Measurements from ENCODE around the gene SOX18. TPM values are rescaled to one million over a fixed set of nuclear protein-coding genes. Genes with fewer than 3 reads are reported as not detected.

Gene SOX18
- total and polyA plus RNA-seq, 2 of the 8 experiments (the other 6 are each of a cell fraction or from before 2014, with no cell fraction given): 0.09 TPM; not detected in 1

DNA sequence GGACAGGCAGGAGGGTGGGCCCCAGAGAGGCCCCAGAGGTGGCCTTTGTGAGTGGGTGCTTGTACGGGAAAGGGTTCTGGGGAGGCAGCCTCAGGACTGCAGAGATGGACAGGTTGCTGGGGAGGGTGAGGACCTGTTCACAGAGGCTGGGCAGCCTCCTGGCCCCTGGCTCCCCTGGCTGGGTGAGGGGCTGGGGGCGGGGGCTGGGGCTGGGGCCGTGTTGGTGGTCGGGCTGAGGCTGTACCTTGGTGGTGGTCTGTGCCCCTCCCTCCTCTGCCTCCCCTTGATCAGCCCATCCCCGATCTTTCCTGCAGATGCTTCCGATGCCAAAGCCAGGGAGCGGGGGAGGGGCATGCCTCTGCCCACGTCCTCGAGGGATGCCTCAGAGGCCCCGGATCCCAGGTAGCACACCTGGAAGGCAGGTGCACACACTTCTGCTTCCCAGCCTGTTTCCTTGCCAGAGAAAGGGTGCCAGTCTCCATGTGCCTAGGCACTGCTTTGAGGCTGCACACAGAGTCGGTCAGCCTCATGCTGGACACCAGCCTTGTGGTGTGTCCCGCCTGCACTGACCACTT is 18.4 kb upstream of the SOX18 start (continued):
- TF ChIP-seq, protein P1, sequence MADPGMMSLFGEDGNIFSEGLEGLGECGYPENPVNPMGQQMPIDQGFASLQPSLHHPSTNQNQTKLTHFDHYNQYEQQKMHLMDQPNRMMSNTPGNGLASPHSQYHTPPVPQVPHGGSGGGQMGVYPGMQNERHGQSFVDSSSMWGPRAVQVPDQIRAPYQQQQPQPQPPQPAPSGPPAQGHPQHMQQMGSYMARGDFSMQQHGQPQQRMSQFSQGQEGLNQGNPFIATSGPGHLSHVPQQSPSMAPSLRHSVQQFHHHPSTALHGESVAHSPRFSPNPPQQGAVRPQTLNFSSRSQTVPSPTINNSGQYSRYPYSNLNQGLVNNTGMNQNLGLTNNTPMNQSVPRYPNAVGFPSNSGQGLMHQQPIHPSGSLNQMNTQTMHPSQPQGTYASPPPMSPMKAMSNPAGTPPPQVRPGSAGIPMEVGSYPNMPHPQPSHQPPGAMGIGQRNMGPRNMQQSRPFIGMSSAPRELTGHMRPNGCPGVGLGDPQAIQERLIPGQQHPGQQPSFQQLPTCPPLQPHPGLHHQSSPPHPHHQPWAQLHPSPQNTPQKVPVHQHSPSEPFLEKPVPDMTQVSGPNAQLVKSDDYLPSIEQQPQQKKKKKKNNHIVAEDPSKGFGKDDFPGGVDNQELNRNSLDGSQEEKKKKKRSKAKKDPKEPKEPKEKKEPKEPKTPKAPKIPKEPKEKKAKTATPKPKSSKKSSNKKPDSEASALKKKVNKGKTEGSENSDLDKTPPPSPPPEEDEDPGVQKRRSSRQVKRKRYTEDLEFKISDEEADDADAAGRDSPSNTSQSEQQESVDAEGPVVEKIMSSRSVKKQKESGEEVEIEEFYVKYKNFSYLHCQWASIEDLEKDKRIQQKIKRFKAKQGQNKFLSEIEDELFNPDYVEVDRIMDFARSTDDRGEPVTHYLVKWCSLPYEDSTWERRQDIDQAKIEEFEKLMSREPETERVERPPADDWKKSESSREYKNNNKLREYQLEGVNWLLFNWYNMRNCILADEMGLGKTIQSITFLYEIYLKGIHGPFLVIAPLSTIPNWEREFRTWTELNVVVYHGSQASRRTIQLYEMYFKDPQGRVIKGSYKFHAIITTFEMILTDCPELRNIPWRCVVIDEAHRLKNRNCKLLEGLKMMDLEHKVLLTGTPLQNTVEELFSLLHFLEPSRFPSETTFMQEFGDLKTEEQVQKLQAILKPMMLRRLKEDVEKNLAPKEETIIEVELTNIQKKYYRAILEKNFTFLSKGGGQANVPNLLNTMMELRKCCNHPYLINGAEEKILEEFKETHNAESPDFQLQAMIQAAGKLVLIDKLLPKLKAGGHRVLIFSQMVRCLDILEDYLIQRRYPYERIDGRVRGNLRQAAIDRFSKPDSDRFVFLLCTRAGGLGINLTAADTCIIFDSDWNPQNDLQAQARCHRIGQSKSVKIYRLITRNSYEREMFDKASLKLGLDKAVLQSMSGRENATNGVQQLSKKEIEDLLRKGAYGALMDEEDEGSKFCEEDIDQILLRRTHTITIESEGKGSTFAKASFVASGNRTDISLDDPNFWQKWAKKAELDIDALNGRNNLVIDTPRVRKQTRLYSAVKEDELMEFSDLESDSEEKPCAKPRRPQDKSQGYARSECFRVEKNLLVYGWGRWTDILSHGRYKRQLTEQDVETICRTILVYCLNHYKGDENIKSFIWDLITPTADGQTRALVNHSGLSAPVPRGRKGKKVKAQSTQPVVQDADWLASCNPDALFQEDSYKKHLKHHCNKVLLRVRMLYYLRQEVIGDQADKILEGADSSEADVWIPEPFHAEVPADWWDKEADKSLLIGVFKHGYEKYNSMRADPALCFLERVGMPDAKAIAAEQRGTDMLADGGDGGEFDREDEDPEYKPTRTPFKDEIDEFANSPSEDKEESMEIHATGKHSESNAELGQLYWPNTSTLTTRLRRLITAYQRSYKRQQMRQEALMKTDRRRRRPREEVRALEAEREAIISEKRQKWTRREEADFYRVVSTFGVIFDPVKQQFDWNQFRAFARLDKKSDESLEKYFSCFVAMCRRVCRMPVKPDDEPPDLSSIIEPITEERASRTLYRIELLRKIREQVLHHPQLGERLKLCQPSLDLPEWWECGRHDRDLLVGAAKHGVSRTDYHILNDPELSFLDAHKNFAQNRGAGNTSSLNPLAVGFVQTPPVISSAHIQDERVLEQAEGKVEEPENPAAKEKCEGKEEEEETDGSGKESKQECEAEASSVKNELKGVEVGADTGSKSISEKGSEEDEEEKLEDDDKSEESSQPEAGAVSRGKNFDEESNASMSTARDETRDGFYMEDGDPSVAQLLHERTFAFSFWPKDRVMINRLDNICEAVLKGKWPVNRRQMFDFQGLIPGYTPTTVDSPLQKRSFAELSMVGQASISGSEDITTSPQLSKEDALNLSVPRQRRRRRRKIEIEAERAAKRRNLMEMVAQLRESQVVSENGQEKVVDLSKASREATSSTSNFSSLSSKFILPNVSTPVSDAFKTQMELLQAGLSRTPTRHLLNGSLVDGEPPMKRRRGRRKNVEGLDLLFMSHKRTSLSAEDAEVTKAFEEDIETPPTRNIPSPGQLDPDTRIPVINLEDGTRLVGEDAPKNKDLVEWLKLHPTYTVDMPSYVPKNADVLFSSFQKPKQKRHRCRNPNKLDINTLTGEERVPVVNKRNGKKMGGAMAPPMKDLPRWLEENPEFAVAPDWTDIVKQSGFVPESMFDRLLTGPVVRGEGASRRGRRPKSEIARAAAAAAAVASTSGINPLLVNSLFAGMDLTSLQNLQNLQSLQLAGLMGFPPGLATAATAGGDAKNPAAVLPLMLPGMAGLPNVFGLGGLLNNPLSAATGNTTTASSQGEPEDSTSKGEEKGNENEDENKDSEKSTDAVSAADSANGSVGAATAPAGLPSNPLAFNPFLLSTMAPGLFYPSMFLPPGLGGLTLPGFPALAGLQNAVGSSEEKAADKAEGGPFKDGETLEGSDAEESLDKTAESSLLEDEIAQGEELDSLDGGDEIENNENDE (IDR thresholded peaks at IDR 0.05; ENCODE audit: insufficient replicate concordance, low read length): no peak
- TF ChIP-seq EGR1 (IDR thresholded peaks at IDR 0.05; ENCODE audit: borderline replicate concordance, low read depth, low read length) (no peak), RNF2 (IDR thresholded peaks at IDR 0.05; ENCODE audit: borderline replicate concordance, low read depth, low read length, missing control alignments, poor library complexity, severe bottlenecking) (no peak), KDM5A (IDR thresholded peaks at IDR 0.05; ENCODE audit: low read length) (no peak), SP4 (IDR thresholded peaks at IDR 0.05; ENCODE audit: low read length) (no peak), FOSL1 (IDR thresholded peaks at IDR 0.05; ENCODE audit: insufficient read depth, low read depth, low read length) (no peak), HDAC2 (IDR thresholded peaks at IDR 0.05; ENCODE audit: borderline replicate concordance in 1 of 2, low read depth in 2 of 2, low read length in 2 of 2) (no peak), TEAD4 (IDR thresholded peaks at IDR 0.05; ENCODE audit: low read depth, low read length) (no peak)
- TF ChIP-seq, protein P2, sequence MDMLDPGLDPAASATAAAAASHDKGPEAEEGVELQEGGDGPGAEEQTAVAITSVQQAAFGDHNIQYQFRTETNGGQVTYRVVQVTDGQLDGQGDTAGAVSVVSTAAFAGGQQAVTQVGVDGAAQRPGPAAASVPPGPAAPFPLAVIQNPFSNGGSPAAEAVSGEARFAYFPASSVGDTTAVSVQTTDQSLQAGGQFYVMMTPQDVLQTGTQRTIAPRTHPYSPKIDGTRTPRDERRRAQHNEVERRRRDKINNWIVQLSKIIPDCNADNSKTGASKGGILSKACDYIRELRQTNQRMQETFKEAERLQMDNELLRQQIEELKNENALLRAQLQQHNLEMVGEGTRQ (IDR thresholded peaks at IDR 0.05; ENCODE audit: low read length): no peak

Measured in H1 (cell line).